Renal cortex interstitium (tissue), 11 donors: ENCODE data around the gene MYO3B. TPM values are rescaled to one million over a fixed set of nuclear protein-coding genes. Genes with fewer than 3 reads are reported as not detected.
"Not testable (repeated sequence)": the region's sequence is repeated elsewhere in the genome, so short reads cannot be mapped to it uniquely, and the experiment has no call there.

Experiments
- DNase-seq, 11 donors: peaks; one replicate each; pipeline ENCODE4 v3.0.0-alpha.2; 2013; ENCODE audit warnings: low read depth in 9 of 11, low spot score in 4 of 11; ENCODE audit errors: extremely low read depth in 1 of 11
- polyA plus RNA-seq, 3 donors: library from polyadenylated mRNA; unstranded; fragments of 120-200 nt; gene quantifications; one replicate each; pipeline ENCODE4 v1.2.1, GENCODE V29; 2013; ENCODE audit not compliant: insufficient read length in 3 of 3

MYO3B gene
- polyA plus RNA-seq, 3 donors: 6.1 to 9.9 (median 6.6) TPM

DNA sequence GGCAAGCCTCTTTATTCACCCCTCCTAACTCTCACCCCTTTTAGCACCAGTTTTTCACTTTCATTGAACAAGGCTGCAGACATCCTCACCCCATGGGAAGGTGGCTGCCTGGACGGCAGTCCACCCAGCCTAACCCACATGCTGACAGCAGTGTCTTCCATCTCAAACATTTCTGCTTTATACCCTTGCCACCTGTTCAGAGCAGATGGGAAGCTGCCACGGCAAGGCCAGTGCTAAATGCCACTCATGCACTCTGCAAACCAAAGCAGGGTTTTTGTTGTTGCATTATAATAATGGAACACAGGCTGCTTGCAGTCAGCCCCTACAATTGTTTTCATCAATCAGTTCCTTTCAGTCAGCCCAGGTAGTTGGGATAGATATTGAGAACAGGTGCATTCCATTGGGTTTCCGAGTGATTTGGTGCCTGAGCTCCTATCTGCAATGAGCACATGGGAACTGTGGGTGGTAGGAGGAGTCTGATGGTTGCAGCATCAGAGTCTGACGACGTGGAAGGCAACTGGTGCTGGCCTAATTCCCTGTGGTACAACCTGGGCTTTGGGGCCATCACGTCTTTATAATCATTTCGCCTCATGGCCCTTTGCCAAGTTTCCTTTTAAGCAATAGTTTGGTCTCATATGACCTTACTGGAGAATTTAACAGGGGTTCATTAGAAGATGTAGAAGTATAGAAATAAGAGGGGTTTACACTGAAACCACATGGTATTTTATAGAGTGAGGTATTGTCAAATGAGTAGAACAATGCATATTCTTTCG is 284.7 kb downstream of the MYO3B start:
- no peak for DNase-seq

DNA sequence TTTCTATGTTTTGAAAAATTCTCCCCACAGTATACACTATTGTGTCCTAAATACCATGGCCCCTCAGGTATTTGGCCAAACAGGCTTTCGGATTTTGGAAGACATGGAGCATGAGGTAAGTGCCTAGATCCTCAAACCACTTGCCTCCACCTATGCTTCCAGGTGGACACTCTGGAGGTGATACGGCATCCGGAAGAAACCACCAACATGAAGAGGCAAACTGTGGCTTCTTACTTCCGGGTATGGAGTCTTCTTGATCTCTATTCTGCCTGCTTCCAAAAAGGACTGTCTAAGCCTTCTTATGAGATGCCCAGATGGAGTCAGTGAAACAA is 285.2 kb downstream of the MYO3B start:
- no peak for DNase-seq

DNA sequence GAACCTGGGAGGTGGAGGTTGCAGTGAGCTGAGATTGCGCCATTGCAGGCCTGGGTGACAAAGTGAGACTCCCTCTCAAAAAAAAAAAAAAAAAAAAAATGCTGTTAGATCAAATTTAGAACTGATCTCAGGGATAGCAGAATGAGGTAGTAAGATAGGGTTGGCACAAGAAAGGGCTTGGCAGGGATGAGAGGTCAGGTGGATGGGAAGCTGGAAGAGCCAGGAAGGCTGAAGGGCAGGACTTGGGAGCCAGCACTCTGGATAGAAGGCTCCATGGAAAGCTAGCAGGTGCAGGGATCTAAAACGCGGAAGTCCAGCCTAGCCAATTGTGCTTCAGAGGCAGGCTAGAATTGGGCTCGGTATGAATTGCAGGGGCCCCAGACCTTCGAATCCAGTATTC is 286.3 kb downstream of the MYO3B start:
- no peak for DNase-seq

DNA sequence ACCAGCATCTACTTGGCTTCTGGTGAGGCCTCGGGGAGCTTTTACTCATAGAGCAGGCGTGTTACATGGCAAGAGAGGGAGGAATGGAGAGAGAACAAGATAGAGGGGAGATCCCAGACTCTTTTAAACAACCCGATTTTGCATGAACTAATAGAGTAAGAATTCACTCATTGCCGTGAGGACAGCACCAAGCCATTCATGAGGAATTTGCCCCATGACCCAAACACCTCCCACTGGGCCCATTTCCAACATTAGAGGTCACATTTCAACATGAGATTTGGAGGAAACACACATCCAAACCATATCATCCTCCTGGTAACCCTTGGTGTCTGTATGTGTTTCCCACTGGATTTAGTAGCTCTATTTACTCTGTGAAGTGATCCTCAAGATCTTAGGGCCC is 287.3 kb downstream of the MYO3B start:
- no peak for DNase-seq

DNA sequence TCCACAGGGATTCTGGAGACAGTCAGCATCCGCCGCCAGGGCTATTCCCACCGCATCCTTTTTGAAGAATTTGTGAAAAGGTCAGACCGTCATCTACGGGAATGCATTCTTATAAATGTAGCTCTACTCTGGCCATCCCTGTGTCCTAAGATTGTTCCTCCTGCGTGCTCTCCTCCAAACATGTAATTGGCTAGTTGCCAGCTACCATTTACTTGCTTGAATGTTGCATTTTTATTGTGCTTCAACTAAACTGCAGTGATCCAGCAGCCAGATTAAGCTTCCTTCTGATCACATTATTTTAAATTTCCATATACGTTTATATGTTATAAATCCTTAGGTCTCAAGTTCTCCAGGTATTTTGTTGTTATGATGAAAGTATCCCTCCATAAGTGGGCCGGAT is 288.7 kb downstream of the MYO3B start:
- DNase-seq: no peak

DNA sequence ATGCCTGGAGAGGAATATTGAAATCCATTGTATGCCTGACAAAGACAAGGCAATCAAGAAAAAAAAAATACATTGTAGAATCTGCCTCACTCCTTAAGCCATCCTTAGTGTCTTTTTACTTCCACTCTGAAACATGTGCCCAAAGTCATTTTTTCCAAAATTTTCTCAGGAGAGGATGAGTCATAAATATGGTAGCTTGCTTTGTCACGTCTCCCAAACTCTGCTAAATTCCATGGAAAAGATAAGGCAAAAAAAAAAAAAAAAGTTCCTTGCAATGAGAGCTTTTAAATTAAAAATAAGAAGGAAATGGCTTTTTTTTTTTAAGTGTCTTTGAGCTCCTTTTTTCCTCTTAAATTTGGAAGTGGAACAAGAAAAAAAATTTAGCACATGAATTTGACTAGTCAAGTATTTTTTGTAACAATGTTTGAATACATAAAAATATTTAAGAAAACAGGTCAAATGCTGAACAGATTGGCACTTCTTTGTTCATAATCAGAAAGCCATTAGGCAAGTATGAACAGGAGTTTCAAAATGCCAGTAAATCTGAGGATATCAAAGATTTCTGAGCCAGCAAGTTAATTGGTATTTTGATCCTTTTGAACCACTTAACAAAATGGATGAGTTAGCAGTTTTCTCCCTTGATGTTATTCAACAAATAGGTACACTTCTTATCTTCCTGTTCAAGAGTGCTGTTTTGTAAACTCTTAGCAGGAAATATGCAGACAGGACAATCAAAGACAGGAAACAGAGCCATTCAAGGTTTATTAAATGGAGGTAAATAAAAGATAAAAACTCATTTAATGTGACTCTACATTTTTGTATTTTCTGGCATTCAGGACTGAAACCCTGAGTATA is 289.8 kb downstream of the MYO3B start:
- no peak for DNase-seq

DNA sequence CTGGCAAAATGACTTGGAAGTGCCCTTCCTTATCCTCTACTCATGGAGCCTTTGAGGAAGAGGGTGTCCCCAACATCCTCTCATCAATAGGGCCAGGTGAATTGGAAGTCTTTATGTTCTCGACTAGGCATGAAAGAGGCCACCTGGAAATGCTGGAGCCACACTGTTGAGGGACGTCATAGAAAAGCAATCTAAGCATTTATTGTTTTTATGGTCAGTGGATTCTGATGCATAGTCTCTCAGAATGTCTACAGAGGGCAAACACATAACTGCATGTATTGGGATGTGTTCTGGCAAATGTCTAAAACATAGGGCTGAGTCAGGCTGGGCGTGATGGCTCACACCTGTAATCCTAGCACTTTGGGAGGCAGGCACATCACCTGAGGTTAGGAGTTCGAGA is 290.6 kb downstream of the MYO3B start:
- no peak for DNase-seq

DNA sequence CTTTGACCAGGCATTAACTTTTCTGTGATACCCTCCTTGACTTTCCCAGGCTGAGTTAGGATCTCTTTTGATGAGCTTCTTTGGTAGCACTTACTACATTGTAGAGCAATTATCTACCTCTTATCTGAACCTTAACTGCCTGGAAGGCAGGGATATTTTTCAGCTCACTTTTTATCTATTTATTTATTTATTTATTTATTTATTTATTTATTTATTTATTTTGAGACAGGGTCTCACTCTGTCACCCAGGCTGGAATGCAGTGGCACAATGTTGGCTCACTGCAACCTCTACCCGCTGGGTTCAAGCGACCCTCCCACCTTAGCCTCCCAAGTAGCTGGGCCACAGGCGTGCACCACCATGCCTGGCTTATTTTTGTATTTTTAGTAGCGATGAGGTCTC is 294.6 kb downstream of the MYO3B start:
- not testable (repeated sequence) for DNase-seq

DNA sequence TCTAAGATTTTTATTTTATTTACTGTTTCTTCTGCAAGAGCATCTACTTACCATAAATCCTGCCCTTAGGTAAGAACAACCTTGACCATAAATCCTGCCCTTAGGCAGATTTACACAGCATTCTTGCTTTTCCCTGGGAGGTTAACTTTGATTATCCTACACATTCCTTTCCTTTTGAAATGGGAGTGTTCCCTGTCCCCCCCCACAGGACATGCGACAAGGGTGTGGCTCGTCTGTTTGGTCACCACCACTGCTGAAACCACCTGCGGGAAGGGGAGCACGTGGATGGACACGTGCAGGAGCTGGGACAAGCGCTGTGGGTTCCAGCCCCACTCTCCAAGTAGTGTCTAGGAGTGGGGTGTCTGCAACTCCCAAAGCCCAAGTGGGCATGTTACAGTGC is 297.9 kb downstream of the MYO3B start:
- DNase-seq: no peak

DNA sequence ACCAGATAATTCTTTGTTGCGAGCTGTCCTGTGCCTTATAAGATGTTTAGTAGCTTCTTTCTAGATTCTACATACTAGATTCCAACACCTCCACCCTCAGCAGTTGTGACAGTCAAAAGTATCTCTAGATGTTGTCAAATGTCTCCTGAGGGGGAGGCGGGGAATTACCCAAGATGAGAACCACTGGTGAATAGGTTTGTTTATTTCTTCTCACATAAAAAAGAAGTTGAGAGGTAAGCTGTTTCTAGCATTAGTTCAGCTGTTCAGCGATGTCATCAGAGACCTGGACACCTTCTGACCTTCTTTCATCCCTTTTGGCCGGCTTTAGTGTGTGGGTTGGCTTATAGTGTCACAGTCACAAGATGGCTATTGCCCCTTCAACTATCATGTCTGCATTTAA is 299.7 kb downstream of the MYO3B start:
- no peak for DNase-seq

DNA sequence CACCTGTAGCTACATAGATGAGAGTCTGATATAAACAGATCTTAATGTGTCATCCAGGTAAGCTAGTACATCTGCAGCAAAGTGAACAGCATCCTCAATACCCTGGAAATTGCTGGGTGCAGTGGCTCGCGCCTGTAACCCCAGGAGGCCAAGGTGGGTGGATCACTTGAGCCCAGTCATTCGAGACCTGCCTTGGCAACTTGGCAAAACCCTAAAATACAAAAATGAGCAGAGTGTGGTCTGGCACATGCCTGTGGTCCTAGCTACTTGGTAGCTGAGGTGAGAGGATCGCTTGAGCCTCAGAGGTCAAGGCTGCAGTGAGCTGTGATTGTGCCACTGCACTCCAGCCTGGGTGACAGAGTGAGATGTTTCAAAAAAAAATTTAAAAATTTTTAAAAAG is 303.3 kb downstream of the MYO3B start:
- no peak for DNase-seq

DNA sequence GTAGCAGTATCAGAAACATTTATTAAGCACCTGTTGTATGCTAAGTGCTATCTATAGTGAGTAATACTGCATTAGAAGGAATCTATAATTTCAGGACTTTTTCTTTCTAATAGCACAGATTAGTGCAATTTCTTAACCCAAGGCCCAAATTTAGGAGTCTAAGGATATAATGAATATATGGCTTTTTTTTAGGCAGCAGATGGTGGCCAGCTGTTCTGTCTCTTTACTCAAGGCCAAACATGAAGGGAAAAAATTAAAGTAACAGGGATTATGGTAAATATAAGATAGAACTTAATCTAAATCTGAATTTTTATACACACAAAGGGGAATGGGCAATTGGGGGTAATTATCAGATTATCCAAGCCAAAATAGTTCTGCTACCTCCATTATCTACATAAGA is 306.6 kb downstream of the MYO3B start:
- DNase-seq: no peak

DNA sequence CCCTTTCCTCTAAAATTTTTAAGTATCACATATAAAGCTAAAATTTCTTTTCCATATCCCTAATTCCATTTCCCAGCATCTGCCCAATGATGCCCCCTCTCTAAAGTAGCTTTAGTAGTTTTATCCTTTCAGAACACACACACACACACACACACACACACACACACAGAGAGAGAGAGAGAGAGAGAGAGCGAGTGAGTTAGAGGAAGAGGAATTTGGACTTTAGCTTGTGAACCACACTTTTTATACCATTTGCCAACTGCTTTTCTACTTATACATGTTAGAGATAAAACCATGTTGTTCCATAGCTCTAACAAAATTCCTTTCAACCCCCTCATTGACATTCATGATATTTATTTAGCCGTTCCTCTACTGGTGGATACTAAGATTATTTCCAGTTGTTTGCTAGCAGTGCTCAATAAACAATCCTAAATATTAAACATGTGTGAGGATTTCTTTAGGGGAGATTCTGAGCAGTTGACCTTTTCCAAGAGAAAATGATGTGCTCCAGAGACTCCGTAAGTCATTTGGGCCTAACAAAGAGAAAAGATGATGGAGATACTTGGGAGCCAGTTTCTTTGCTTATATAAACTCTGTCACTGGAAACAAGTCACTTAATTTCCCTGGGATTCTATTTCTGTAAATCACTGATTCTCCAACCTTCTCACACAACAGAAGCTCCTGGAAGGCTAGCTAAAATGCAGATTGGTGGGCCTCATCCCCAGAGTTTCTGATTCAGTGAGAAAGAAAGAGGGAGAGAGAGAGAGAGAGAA is 307.5 kb downstream of the MYO3B start:
- no peak for DNase-seq

DNA sequence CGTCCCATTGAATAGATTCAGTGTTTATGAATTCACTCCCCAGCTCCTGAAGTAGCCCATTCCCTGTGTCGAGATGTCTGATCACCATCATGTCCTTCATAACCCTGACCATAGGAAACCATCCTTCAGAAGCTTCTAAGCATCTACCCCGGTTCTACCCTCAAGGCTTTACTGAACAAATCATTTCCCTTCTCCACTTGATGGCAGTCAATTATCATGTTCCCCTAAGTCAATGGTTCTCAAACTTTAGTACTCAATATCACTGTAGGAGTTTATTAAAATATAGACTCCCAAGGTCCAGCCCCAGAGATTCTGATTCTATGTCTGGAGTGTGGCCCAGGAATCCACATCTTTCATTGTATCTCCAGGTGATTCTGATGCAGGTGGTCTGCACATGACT is 308.8 kb downstream of the MYO3B start:
- DNase-seq: no peak

DNA sequence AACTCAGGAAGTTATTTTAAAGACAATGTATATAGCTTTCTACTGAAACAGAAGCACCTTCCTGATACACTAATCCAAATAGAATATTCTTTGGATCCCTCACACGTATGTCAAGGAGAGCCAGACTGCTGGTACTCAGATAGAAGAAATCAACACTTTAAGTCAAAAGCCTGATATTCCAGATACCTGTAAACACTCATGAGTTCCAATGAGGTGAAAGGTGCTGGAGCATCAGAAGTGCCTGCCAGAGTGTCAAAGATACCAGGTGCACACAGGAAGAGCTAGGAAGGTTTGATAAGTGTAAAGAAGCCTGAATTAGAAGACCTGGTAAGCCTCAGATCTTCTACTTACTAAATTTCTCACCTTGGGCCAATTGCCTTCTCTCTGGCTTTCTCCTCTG is 310.9 kb downstream of the MYO3B start:
- no peak for DNase-seq

DNA sequence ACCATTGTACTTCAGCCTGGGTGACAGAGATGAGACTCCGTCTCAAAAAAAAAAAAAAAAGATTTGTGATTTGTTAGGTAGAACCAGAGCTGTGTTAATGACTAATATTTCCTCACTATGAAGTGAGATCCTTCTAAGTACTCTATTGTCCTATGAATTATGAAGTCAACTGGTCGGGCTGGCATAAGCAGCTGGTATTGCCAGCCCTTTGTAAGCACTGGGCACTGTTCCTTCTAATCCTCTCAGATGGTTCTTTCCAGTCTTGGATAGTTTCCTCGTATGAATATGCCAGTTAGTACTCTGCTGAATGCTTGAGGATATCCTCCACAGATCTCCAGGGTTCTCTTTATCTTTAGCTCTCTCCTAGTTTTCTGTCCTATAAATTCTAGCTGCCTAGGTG is 314.1 kb downstream of the MYO3B start:
- no peak for DNase-seq

DNA sequence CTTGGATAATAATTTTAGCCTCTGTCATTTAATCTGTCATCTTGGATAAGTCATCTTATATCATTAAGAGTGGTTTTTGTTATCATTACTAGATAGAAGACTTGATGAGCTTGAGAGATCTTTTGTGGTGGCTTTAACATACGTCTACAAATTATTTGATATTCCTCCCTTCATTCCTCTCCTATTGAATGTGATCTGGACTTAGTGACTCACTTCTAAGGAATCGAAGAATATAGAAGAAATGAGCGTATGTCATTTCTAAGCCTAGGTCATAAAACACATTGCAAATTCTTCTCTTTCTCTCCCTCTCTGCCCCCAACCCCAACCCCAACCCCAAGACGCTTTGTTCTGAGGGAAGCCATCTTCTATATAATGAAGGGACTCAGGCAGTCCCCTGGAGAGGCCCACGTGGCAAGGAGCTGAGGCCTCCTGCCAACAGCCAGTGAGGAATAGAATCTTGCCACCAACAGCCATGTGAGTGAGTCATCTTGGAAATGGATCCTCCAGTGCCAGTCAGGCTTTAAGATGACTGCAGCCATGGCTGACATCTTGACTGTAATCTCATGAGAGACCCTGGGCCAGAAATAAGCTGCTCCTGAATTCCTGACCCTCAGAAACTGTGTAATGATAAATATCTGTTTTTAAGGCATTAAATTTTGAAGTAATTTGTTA is 315.6 kb downstream of the MYO3B start:
- DNase-seq: no peak

DNA sequence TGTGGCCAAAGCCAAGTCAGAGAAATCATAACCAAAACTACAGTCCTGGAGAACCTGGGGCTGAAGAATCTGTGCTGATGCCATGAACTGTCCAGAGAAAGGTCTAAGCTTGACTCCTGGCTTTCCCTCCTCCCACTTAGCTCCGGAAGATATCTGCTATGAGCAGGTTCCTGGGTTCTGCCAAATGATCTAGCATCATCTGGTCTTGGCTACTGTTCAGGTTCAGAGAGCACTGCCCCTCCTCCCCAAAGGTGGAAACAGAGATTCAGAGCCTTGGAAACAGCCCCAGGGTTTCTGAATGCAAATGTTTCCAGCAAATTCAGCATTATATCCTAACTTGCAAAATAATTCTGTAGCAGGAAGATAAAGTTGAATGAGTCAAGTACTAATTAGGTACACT is 317.9 kb downstream of the MYO3B start:
- no peak for DNase-seq

DNA sequence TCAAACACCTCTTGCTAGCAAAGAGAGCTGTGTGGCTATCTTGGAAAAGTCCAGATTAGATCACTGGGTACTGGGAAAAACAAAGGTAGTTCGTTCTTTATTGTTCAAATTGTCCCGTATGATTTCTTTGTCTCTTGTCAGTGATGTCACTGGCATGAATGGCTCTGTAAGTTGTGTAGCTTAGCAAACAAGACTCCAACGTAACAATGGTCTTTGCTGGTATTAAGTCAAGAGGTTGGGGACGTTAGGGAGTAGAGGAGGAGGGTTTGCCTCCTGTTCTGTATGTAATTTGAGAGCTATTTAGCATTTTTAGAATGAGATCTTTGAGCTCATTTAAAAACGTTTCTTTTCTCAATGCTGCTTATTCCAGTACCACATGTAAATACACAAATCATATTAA is 320.7 kb downstream of the MYO3B start:
- no peak for DNase-seq

DNA sequence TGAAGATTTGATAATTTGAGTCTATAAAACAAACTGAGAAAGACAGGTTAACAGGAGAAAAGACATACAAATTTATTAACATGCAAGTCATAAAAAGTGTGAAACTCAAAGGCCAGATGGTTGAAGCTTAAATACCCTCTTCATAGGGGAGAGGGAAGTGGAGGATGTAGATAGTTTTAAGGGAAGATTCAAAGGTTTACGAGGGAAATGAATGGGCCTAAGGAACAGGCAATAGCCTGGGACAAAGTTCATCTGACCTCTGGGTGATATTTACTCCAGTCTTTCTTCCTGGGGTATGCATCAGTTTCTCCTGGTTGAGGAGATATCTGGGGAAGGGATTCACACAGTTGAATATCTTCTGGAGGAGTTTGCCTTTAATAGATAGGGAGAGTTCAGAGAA is 322.2 kb downstream of the MYO3B start:
- no peak for DNase-seq
